HS-27A (cell line): ENCODE measurements around the gene PSD4.

Experiments used
- DNase-seq: peaks from one replicate; pipeline ENCODE4 v3.0.0-alpha.2; 2012; ENCODE audit warnings: low read depth, missing footprints

PSD4 gene

DNA sequence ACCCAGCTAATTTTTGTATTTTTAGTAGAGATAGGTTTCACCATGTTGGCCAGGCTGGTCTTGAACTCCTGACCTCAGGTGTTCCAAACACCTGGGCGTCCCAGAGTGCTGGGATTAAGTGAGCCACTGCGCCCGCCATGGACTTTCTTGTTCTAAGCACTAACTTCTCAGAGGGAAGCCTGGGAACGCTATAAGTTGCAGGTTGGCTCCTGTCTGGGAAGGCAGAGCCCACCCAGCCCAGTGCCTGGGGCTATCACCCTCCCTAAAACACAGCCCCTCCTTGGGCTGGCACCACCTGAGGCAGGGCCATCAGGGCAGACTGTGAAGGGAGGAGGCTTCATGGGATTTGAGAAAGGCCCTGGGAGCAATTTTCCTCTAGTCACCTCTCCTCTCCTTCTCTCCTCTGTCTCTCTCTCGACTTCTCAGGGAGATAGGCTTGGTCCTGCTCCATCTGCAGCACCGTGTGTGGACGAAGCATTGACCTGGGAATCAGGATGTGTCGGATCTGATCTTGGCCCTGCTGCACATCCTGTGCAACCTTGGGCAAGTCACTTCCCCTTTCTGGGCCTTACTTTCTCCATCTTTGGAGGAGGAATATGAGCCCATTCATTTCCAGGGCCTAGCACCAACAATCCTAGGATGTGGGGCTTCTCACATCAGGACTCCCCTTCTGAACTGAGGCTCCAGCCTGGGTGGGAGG is 10.9 kb downstream of the PSD4 start:
- no peak for DNase-seq

GRCh38 chr2:113185664-113186432 is 12.1 kb downstream of the PSD4 start:
- no peak for DNase-seq

- DNase-seq = no peak
Measured at GRCh38 chr2:113186433-113186796, 12.6 kb downstream of the PSD4 start.

DNA sequence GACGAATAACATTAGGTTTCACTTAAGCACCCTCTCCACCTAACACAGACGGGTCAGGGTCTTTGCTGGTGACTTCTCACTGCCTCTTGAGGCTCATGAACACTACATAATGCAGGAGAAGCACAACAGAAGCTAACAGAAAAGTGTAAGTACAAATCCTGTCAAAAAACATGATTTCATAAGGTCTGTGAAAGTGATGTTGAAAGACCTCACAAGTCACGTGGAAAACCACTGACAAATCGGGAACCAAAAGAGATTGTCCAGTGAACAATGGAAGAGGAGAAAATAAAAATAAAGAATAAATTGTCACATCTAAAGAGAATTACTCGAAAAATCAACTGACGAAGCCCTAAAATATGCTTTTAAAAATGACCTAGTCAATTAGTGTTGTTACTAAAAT is 14.0 kb downstream of the PSD4 start:
- DNase-seq = no peak

DNA sequence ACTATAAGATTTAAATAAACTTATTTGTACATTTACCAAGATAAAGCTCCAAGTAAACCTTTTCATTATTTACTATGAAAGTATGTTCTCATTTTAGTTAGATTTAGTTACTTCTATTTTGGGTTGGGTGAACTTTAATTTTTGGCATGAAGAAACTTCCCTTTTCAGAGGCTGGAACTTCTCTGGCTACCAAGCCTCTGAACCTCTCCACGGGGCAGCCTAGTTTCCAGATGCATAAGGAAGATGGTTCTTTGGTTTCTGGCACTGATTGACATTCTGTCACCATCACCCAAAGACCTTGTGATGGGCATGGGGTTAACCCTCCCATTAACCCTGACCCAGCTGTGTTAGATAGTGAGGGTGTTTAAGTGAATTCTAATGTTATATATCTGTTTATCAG is 17.1 kb downstream of the PSD4 start:
- DNase-seq = no peak

GRCh38 chr2:113192459-113193100 is 18.8 kb downstream of the PSD4 start:
- DNase-seq = no peak

- no peak for DNase-seq
Measured at GRCh38 chr2:113195923-113196501, 22.2 kb downstream of the PSD4 start.

- no peak for DNase-seq
Measured at GRCh38 chr2:113196839-113197238, 23.1 kb downstream of the PSD4 start.

GRCh38 chr2:113197347-113198047 is 23.7 kb downstream of the PSD4 start:
- DNase-seq = no peak

DNA sequence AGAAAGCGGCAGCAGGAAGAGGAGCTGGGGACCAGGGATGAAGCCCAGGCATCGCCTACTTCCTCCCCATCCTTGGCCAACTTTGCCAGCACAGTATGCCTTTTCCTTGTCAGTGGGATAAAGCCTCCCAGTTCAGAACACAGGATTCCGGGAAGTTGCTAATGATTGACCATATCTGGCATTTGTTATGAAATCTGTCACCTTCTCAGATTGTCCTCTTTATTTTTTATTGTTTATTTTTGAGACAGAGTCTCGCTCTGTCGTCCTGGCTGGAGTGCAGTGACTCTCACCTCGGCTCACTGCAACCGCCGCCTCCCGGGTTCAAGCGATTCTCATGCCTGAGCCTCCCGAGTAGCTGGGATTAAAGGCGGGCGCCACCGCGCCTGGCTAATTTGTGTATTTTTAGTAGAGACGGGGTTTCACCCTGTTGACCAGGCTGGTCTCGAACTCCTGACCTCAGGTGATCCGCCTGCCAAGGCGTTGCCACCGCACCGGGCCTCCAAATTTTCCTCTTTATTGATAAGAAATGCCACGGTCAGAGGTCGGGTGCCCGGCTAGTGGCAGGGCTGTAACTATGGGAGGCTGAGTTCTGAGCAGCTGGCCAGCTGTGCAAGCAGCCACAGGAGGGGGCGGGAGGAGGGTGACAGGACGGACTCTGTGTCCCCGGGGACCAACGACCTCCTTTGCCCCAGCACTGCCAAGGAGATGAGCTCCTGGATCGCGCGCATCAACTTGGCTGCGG is 24.4 kb downstream of the PSD4 start:
- DNase-seq = no peak

- peak; percentile 51 for DNase-seq
Measured at GRCh38 chr2:113198790-113199612, 25.2 kb downstream of the PSD4 start.

GRCh38 chr2:113200236-113200635 is 26.5 kb downstream of the PSD4 start:
- no peak for DNase-seq

GRCh38 chr2:113200736-113201490 is 27.1 kb downstream of the PSD4 start:
- DNase-seq = no peak

DNA sequence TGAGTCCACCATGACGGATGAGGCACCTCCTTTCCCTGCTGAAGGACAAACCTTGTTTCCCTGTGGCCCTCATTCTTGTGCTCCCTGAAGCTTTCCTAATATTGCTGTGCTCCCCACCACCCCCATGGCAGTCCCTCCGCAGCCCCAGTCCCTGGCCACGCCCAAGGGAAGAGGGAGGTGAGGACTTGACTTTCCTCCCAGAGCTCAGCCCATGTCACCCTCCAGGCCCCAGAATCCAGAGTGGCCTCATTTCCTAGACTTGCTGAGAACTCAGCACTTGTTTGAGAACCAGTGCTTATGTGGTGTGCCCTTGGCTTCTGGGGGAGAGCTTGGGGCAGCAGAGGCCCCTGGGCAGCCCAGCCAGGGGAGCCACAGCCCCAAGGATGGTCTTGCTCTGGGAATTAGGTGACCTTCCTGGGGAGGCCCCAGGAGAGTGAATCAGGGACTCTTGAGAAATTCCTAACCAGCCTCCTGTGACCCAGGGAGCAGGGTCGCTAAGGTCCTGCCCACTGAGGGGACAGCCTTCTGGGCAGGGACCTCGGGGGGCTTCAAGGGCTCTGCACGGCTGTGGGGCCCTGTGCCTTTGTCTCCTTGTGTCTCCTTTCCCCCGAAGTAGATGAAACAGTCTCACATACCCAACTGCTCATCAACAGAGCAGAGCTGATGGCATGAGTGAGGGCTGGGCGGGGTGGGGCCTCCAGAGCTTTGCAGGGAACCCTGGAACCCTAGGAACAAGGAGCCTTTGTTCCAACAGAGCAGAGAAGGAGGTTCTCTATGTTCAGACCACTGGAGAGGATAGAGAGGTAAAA is 27.9 kb downstream of the PSD4 start:
- no peak for DNase-seq

DNA sequence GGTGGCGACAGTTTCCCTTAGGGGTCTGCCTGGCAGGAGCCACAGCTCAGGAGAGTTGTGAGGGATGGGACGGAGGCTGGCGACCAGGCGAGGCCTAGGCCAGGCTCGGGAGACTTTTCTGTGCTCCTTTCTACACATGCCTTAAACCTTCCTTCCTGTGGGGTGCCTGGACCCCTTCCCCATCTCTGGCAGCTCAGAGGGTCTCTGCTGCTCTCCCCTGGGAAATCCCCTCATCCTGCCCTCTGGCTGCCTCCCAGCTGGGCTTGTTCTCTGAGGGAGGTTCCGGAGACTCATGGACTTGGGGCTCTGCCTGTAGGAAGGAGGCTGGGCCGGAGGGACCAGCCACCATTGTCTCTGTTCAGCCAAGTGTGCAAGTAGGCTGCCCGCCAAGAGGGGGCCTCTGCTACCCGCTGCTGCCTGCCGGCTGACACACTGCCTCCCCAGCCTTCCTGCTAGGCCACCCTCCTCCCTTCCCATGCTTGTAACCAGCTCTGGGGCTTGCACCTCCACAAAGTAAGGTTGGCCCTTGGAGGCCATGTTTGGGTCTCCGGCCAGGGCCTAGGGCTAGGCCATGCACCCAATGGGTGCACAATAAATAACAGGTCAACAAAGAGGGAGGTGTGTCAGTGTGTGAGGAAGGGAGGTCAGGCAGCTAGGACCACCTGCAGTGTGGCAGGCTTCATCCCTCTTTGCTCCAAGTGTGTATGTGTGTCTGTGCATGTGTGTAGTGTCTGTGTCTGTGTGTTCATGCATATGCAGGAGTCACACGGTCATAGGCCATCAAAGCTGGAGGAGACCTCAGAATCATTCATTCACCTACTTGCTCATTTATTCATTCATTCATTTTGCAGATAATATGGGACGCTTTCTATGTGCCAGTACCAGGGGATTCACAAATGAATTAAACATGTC is 28.8 kb downstream of the PSD4 start:
- DNase-seq = no peak

GRCh38 chr2:113203217-113203530 is 29.4 kb downstream of the PSD4 start:
- no peak for DNase-seq

- DNase-seq = peak; percentile 82
Measured at GRCh38 chr2:113203901-113204519, 30.2 kb downstream of the PSD4 start.

DNA sequence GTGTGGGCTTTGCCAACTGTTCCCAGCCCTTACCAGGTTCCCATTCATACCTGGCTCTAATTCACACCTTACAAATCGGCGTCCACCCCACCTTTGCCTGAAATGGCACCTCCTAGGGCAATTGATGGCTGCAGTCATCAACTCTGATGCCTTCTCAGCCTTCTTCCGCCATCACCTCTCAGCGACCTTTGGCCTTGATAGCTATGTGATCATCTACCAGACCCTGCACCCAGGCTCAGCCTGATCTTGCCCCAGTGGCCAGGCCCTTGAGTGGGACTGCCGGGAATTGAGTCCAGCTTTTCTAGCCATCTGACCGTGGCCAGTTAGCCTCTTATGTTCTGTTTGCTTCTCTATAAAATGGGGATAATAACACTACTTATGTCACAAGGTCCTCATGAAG is 32.5 kb downstream of the PSD4 start:
- DNase-seq = no peak
